Uterus (tissue), 2 donors: Measurements from ENCODE around the gene C17orf78.

Source experiments
- CTCF ChIP-seq, 4 experiments: fragments of 200-600 bp in 2 of 4; fragments of 450-650 bp in 2 of 4; sonication (generic) in 2 of 4; IDR thresholded peaks; one replicate each; pipeline ENCODE4 v1.5.1; 2016 to 2019; ENCODE audit warnings: antibody characterized with exemption in 4 of 4, mild to moderate bottlenecking in 2 of 4, moderate library complexity in 1 of 4
- POLR2A ChIP-seq, 2 donors: fragments of 450-650 bp; IDR thresholded peaks; one replicate each; pipeline ENCODE4 v1.6.1; 2016; ENCODE audit warnings: antibody characterized with exemption in 2 of 2, mild to moderate bottlenecking in 1 of 2, moderate library complexity in 1 of 2

- TF ChIP-seq POLR2A (IDR thresholded peaks at IDR 0.05) (no peak), CTCF (IDR thresholded peaks at IDR 0.05) (no peak)
Measured at GRCh38 chr17:37386462-37386861, 10.7 kb downstream of the C17orf78 start.
